HG03045 (cell line): Measurements from ENCODE around the gene MCC.

ENCODE experiments used
- ATAC-seq: cut with Tn5 transposase; IDR thresholded peaks from one replicate; pipeline ENCODE4 v1.9.1; 2021; ENCODE audit warnings: mild to moderate bottlenecking, moderate library complexity; ENCODE audit not compliant: unreplicated experiment

Gene MCC

DNA sequence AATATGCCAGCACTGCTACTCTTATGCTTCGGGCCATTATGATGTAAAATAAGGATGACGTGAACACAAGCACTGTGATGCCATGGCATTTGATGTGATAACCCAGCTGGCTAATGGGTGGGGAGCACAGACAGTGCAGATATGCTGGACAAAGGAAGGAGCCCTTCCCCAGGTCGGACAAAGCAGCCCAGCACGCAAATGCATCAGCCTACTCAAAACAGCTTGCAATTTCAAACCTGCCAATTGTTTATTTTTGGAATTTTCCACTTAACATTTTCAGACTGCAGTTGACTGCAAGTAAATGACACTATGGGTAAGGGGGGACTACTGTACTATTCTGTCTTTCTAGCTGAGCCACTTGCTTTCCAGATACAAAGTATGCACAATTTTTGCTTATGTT is 330.4 kb downstream of the MCC start:
- no peak for ATAC-seq

DNA sequence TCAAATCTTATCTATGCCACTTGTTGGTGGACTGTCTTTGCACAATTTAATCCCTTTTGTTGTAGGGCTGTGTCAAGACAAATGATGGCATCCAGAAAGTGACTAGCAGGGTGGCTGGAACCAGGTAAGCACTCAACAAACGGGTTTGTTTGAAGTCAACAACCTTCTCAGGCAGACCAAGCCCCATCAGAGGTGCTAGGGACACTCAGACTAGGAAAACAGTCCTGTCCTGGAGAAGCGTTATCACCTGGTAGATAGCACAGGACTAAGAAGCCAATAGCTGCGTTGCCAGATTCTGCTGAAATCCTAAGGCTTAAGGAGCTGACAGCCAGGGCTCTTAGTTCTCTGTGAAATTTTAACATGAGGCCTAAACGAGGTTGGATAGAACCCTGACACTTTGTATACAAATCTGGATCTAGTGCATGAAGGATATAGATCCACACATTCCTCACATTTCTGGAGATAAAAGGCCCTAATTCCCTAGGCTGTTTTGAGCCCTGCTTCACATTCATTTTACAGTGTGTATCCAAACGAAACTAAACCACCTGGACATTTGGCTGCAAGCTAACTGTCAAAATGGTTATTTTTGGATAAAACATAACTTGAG is 331.9 kb downstream of the MCC start:
- ATAC-seq: no peak

GRCh38 chr5:113153512-113154097 is 334.6 kb downstream of the MCC start:
- ATAC-seq: no peak

- ATAC-seq: no peak
These were observed 335.9 kb downstream of the MCC start for GRCh38 chr5:113152380-113152740.

DNA sequence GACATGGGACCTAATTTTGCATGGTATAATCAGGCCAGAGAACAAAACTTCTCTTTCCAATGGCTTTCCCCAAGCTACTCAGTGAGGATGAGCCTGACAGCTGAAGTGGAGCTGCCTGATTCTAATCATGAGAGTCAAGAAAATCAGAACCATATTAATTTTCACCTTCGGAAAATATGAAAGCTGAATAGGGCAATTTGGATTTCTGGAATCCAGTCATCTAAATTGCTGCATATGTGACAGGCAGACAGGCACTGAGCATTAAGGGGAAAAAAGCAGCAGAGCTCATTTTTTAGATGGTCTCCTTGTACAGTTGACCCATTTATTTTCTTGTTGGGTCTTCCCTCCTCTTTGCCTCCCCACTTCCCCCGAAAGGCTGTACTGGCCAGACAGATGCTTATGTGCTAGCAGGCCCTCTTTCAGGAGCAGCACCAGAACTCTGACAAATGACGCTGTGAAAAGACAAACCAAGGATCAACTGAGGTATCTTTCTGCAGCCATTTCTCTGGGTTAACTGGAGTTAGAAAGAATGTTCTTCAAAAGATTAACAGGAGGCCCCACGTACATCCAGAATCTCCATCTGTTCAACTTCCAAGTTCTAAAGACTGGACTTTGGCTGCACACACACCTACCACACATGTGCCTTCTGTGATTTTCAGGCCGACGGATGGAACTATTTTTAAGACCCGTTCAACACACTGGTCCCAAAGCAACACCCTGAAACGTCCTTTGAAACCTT is 336.4 kb downstream of the MCC start:
- no peak for ATAC-seq

DNA sequence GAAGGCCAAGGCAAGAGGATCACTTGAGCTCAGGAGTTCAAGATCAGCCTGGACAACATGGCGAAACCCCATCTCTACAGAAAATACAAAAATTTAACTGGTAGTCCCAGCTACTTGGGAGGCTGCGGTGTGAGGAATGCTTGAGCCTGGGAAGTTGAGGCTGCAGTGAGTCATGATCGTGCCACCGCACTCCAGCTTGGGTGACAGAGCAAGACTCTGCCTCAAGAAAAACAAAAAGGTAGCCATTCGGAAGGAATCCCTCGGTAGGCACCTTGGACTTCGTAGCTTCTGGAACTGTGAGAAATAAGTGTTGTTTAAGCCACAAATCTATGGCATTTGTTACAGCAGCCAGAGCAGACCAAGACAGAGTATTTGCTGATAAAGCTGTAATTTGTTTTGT is 337.4 kb downstream of the MCC start:
- ATAC-seq: no peak

GRCh38 chr5:113150221-113150620 is 338.0 kb downstream of the MCC start:
- no peak for ATAC-seq

- no peak for ATAC-seq
These were observed 340.7 kb downstream of the MCC start for GRCh38 chr5:113147537-113147936.

GRCh38 chr5:113147101-113147508 is 341.1 kb downstream of the MCC start:
- no peak for ATAC-seq

- ATAC-seq: no peak
These were observed 342.4 kb downstream of the MCC start for GRCh38 chr5:113145757-113146387.

GRCh38 chr5:113142186-113142585 is 346.1 kb downstream of the MCC start:
- ATAC-seq: no peak

GRCh38 chr5:113140837-113141671 is 347.2 kb downstream of the MCC start:
- ATAC-seq: no peak

DNA sequence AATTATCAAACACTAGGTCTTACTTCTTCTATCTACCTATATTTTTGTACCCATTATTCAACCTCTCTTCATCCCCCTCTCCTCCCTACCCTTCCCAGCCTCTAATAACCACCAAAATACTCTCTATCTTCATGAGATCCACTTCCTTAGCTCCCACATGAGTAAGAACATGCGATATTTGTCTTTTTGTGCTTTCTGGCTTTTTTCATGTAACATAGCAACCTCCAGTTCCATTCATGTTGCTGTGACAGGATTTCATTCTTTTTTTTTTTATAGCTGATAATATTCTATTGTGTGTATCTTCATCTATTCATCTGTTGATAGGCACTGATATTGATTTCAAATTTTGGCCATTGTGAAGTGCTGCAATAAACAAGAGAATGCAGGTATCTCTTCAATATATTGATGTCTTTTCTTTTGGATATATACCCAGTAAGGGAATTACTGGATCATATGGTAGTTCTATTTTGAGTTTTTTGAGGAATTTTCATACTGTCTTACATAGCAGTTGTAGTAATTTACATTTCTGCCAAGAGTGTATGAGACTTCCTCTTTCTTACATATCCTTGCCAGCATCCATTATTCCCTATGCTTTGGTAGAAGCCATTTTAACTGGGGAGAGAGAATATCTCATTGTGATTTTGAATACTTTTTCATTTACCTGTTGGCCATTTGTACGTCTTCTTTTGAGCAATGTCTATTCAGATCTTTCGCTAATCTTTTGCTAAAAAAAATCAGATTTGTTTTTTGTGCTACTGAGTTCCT is 354.9 kb downstream of the MCC start:
- ATAC-seq: no peak

GRCh38 chr5:113132564-113132963 is 355.7 kb downstream of the MCC start:
- no peak for ATAC-seq

DNA sequence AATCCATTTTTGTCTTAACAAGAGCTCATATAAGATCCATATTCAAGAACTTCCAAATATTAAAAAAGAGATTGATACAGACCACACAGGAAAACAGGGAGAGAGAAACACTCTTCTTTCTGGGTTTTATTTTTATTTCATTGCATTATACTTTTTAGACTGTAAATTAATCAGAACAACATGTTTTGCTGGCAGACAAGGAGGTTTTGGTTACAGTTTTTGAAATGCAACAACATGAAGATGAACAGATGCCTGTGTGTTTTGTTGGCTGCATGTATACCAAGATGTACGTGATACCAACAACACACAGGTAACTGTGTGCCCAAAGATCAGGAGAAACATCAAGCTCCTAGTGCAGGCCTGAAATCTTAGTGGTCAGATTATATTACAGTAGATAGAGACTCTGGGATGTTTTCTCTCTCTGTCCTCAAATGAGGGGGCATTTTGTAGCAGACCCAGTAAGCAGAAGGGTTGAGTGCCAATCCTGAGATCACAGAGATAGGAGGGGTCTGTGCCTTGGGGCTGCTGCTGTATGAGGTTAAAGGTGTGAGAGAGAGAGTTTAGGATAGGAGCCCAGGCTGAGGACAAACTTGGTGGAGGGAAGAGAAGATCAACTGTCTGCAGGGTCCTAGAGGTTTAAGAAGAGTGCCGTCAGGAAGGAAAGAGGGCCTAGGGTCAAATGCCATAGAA is 359.5 kb downstream of the MCC start:
- ATAC-seq: no peak

- ATAC-seq: no peak
These were observed 360.2 kb downstream of the MCC start for GRCh38 chr5:113128082-113128481.

DNA sequence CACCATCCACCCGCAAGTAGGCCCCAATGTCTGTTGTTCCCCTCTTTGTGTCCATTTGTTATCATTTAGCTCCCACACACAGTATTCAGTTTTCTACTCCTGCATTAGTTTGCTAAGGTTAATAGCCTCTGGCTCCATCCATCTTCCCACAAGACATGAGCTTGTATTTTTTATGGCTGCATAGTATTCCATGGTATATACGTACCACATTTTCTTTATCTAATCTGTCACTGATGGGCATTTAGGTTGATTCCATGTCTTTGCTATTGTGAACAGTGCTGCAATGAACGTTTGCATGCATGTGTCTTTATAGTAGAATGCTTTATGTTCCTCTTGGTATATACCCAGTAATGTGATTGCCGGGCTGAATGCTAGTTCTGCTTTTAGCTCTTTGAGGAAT is 361.2 kb downstream of the MCC start:
- ATAC-seq: no peak

DNA sequence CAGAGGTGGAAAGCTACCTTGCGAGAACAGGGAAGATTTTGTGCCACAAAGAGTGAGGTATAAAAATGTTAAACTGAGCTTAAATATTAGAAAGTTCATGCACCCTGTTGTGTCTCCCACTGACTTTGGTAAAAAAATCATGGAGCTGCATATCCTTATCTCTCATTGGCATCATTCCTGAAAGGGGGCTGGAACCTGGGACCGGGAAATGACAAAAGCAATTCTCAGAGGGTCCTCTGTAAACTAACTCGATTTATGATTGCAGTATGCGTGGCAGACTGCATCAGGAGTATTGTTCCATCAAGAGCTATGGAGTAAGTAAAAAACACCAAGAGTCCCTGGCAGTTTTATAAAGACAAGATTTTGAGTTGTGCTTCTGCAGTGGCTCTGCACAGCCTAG is 362.9 kb downstream of the MCC start:
- no peak for ATAC-seq

- no peak for ATAC-seq
These were observed 363.3 kb downstream of the MCC start for GRCh38 chr5:113124914-113125313.

DNA sequence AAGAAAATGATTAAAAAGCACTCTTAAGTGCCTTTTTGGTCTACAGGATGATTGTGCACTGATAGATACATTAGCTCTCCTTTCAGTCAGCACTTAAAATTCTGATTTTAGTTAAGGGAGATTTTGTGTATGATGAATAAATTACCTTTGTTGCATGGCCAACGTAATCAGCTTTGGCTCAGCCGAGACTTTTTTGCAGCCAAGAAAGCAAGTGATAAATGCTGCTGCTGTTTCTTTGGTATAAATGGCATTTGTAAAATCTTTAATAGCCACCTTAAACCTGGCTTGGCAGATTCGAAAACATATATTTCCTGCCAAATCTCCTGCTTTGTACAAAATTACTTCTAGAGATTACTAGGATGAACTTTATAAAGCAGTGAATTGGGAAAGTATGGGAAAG is 364.0 kb downstream of the MCC start:
- ATAC-seq: no peak
